SJSA1 (cell line): Measurements from ENCODE around the gene ADCY7. TPM values are rescaled to one million over a fixed set of nuclear protein-coding genes. Genes with fewer than 3 reads are reported as not detected.

ENCODE experiments used
- DNase-seq, 2 experiments: peaks; one replicate each; pipeline ENCODE4 v3.0.0-alpha.2; 2015 to 2020; ENCODE audit warnings: low spot score in 2 of 2, low read depth in 1 of 2
- H3K27ac ChIP-seq: fragments of 250-450 bp; sonication (Bioruptor Pico); 2 replicates; pipeline ENCODE4 v1.5.1; 2020; ENCODE audit warnings: mild to moderate bottlenecking, moderate library complexity
- H3K27me3 ChIP-seq: fragments of 250-450 bp; sonication (Bioruptor Pico); replicated peaks from 2 replicates; pipeline ENCODE4 v1.5.1; 2020; ENCODE audit warnings: mild to moderate bottlenecking, moderate library complexity
- H3K36me3 ChIP-seq: fragments of 250-450 bp; sonication (Bioruptor Pico); 2 replicates; pipeline ENCODE4 v1.5.1; 2020; ENCODE audit warnings: mild to moderate bottlenecking
- H3K4me1 ChIP-seq: fragments of 250-450 bp; sonication (Bioruptor Pico); replicated peaks from 2 replicates; pipeline ENCODE4 v1.6.1; 2021; ENCODE audit warnings: mild to moderate bottlenecking
- H3K4me3 ChIP-seq: fragments of 250-450 bp; sonication (Bioruptor Pico); 2 replicates; pipeline ENCODE4 v1.5.1; 2020; ENCODE audit warnings: mild to moderate bottlenecking
- H3K9me3 ChIP-seq: fragments of 250-450 bp; sonication (Bioruptor Pico); replicated peaks from 2 replicates; pipeline ENCODE4 v1.5.1; 2020; ENCODE audit warnings: mild to moderate bottlenecking
- total RNA-seq: library from RNA; depleted of rRNA; stranded (reverse); fragments of >200 nt; shearing (Covaris generic); gene quantifications from 2 replicates; pipeline ENCODE4 v1.2.3, GENCODE V29; 2014

Gene ADCY7
- total RNA-seq, 1 experiment from 2014 or later = 103 TPM

DNA sequence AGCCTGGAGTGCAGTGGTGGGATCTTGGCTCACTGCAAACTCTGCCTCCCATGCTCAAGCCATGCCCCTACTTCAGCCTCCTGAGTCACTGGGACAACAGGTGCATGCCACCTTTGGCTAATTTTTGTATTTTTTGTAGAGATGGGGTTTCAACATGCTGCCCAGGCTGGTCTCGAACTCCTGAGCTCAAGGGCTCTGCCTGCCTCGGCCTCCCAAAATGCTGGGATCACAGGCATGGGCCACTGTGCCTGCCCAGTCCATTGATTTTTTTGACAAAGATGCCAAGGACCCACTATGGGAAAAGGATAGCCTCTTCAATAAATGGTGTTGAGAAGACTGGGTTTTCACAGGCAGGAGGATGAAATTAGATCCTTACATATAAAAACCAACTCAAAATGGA, 10.8 kb upstream of the ADCY7 start:
- Histone ChIP-seq H3K9me3 (no peaks in the 10 kb centered on the region), H3K27ac (no peak overlapping the region), H3K36me3 (peaks cover 22% of the 10 kb centered on the region), H3K27me3 (no peaks in the 10 kb centered on the region), H3K4me3 (no peak overlapping the region), H3K4me1 (peaks cover 46% of the 10 kb centered on the region)
- peak in 1 of 2 experiments; percentile 5 for DNase-seq

- H3K27me3 ChIP-seq = no peaks in the 10 kb centered on the region
- no peak for DNase-seq
- H3K36me3 ChIP-seq = peaks cover 28% of the 10 kb centered on the region
- H3K4me3 ChIP-seq = no peak overlapping the region
- H3K4me1 ChIP-seq = peaks cover 35% of the 10 kb centered on the region
- H3K9me3 ChIP-seq = no peaks in the 10 kb centered on the region
- no peak overlapping the region for H3K27ac ChIP-seq
Observed at GRCh38 chr16:50256604-50257003, 9.7 kb upstream of the ADCY7 start.

GRCh38 chr16:50257876-50258275, 8.5 kb upstream of the ADCY7 start:
- no peak for DNase-seq
- Histone ChIP-seq H3K36me3 (peaks cover 23% of the 10 kb centered on the region), H3K27me3 (no peaks in the 10 kb centered on the region), H3K9me3 (no peaks in the 10 kb centered on the region), H3K27ac (no peak overlapping the region), H3K4me3 (no peak overlapping the region), H3K4me1 (peaks cover 28% of the 10 kb centered on the region)

DNA sequence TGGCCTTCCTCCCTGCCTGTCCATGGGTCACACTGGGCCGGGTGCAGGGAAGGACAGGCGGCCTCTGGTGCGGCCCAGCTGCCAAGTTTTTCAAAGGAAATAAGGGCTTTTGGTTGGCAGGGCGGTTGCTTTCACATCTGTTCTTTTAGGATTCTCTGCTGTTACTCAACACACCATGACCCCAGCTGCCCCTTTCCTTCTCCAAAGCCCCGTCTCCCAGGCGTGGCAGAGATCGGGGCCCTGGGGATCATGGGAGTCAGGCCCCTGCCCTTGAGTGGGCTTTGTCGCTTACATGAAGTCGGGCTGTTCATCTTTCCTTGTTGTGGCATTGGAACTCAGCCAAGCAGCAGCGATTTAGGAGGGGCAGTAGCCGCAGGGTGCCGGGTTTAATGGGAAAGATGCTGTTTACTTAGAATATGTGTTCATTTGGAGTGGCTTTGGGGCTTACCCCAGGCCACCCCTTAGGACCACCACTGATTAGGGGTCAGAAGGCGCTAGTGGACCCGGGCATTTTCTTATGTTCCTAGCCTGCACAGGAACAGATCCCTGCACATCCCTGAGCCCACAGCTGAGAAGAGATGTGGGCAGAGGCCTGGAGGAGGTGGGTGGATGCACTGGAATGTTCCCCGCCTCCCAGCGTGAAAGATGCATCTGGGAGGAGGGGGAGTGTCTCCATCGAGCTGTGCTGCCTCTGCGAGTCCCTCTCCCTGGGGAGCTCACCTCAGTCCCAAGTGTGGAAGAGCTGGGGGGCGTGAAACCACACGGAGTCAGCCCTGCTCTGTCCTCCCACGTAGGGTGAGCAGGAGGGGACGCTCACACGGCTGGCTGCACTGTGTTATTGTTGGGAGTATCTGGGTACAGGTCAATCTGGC, 6.8 kb upstream of the ADCY7 start:
- Histone ChIP-seq H3K4me3 (no peak overlapping the region), H3K36me3 (peaks cover 18% of the 10 kb centered on the region), H3K9me3 (no peaks in the 10 kb centered on the region), H3K27ac (peak overlapping the region; percentile 6), H3K27me3 (no peaks in the 10 kb centered on the region), H3K4me1 (peaks cover 43% of the 10 kb centered on the region)
- DNase-seq = peak; percentile 66 to 74

GRCh38 chr16:50260206-50261159, 5.9 kb upstream of the ADCY7 start:
- peaks cover 18% of the 10 kb centered on the region for H3K36me3 ChIP-seq
- H3K27ac ChIP-seq = no peak overlapping the region
- no peaks in the 10 kb centered on the region for H3K27me3 ChIP-seq
- no peak for DNase-seq
- peaks cover 52% of the 10 kb centered on the region for H3K4me1 ChIP-seq
- no peaks in the 10 kb centered on the region for H3K9me3 ChIP-seq
- no peak overlapping the region for H3K4me3 ChIP-seq

GRCh38 chr16:50261160-50261706, 5.1 kb upstream of the ADCY7 start:
- Histone ChIP-seq H3K27me3 (no peaks in the 10 kb centered on the region), H3K9me3 (no peaks in the 10 kb centered on the region), H3K4me3 (no peak overlapping the region), H3K27ac (no peak overlapping the region), H3K4me1 (peaks cover 60% of the 10 kb centered on the region), H3K36me3 (peaks cover 18% of the 10 kb centered on the region)
- no peak for DNase-seq

DNA sequence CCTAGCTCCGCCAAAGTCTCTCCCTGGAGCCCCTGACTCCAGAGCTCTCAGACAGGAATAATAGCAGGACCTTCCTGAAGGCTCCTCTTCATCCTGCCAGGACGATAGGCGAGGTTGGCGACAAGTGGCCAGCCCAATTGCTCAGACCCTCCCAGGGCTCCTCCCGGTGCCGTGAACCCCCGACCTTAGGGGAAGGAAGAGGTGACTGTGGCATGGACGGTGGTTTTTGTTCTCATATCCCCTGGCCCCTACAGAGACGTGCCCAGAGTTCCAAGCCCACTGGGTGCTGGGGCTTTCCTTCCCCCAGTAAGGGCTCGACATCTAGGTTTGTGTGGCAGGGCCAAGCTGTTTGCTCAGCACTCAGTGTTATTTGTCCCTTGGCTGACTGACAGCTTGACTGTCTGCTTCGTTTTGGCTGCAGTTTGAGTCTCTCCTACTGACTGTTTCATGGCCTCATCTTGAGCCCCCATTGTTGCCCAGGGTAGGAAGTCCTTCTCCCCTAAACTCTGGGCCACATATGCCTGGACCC, 4.6 kb upstream of the ADCY7 start:
- Histone ChIP-seq H3K36me3 (peaks cover 18% of the 10 kb centered on the region), H3K4me1 (peaks cover 65% of the 10 kb centered on the region), H3K9me3 (no peaks in the 10 kb centered on the region), H3K27ac (no peak overlapping the region), H3K27me3 (no peaks in the 10 kb centered on the region), H3K4me3 (no peak overlapping the region)
- DNase-seq = no peak

- Histone ChIP-seq H3K4me3 (no peak overlapping the region), H3K9me3 (no peaks in the 10 kb centered on the region), H3K4me1 (peaks cover 73% of the 10 kb centered on the region), H3K27me3 (no peaks in the 10 kb centered on the region), H3K36me3 (peaks cover 16% of the 10 kb centered on the region), H3K27ac (peak overlapping the region; percentile 56; the same call in 1 of the 2 replicates)
- no peak for DNase-seq
Observed at GRCh38 chr16:50263060-50263909, 3.1 kb upstream of the ADCY7 start.

- DNase-seq = peak in 1 of 2 experiments; percentile 60
- Histone ChIP-seq H3K9me3 (no peaks in the 10 kb centered on the region), H3K27me3 (no peaks in the 10 kb centered on the region), H3K4me1 (peaks cover 64% of the 10 kb centered on the region), H3K36me3 (peaks cover 25% of the 10 kb centered on the region), H3K4me3 (no peak overlapping the region), H3K27ac (peak overlapping the region; percentile 56)
Observed at GRCh38 chr16:50263940-50264929, 2.1 kb upstream of the ADCY7 start.

- Histone ChIP-seq H3K9me3 (no peaks in the 10 kb centered on the region), H3K27ac (peak overlapping the region; percentile 56; the same call in 1 of the 2 replicates), H3K4me3 (no peak overlapping the region), H3K4me1 (peaks cover 54% of the 10 kb centered on the region), H3K27me3 (no peaks in the 10 kb centered on the region), H3K36me3 (peaks cover 26% of the 10 kb centered on the region)
- no peak for DNase-seq
Observed at GRCh38 chr16:50265260-50265659, 1.1 kb upstream of the ADCY7 start.

GRCh38 chr16:50265716-50266336, 525 bp upstream of the ADCY7 start:
- Histone ChIP-seq H3K27me3 (no peaks in the 10 kb centered on the region), H3K4me3 (peak overlapping the region; percentile 40; the same call in 1 of the 2 replicates), H3K27ac (peak overlapping the region; percentile 89), H3K4me1 (peaks cover 51% of the 10 kb centered on the region), H3K9me3 (no peaks in the 10 kb centered on the region), H3K36me3 (peaks cover 26% of the 10 kb centered on the region)
- DNase-seq = no peak
